SU-DHL-6 (cell line): ENCODE data around the gene ITPKB.

ENCODE experiments used
- H2AFZ ChIP-seq: fragments of 200-600 bp; sonication (generic); 2 replicates; pipeline ENCODE4 v1.6.1; 2014; ENCODE audit warnings: low read depth, mild to moderate bottlenecking, moderate library complexity, mixed read lengths, antibody characterized with exemption, low read length; ENCODE audit not compliant: severe bottlenecking
- H3F3A ChIP-seq: fragments of 200-600 bp; shearing (Covaris generic); 2 replicates; pipeline ENCODE4 v1.6.0; 2016; ENCODE audit warnings: antibody characterized with exemption, mild to moderate bottlenecking; ENCODE audit not compliant: insufficient read depth
- H3K27ac ChIP-seq: fragments of 200-600 bp; sonication (generic); 2 replicates; pipeline ENCODE4 v1.5.1; 2016; ENCODE audit warnings: low read depth, mild to moderate bottlenecking, low read length, moderate library complexity, mixed read lengths
- H3K27me3 ChIP-seq: fragments of 200-600 bp; sonication (generic), shearing (Covaris generic); 2 replicates; pipeline ENCODE4 v1.6.0; 2014; ENCODE audit warnings: mild to moderate bottlenecking, low read length
- H3K36me3 ChIP-seq: fragments of 200-600 bp; sonication (generic); 2 replicates; pipeline ENCODE4 v1.6.1; 2014; ENCODE audit warnings: mild to moderate bottlenecking, low read length, mixed read lengths
- H3K4me2 ChIP-seq: fragments of 300-600, 200-600 bp; shearing (Covaris generic), sonication (generic); 2 replicates; pipeline ENCODE4 v1.6.0; 2014; ENCODE audit warnings: low read length, low read depth, mild to moderate bottlenecking; ENCODE audit not compliant: poor library complexity, severe bottlenecking
- H3K4me3 ChIP-seq: fragments of 200-600 bp; sonication (generic); 2 replicates; pipeline ENCODE4 v1.5.1; 2014; ENCODE audit warnings: antibody characterized with exemption, low read length, mild to moderate bottlenecking, mixed read lengths; ENCODE audit not compliant: insufficient read depth, poor library complexity, severe bottlenecking
- H3K79me2 ChIP-seq: fragments of 200-600 bp; sonication (generic); 2 replicates; pipeline ENCODE4 v1.6.1; 2014; ENCODE audit warnings: mild to moderate bottlenecking, low read length, moderate library complexity; ENCODE audit not compliant: insufficient read depth
- H3K9ac ChIP-seq: fragments of 200-600 bp; sonication (generic); 2 replicates; pipeline ENCODE4 v1.7.0; 2014; ENCODE audit warnings: mild to moderate bottlenecking, low read length
- H3K9me2 ChIP-seq: fragments of 200-600 bp; sonication (generic); replicated peaks from 2 replicates; pipeline ENCODE4 v1.6.1; 2014; ENCODE audit warnings: low read length; ENCODE audit not compliant: insufficient read depth
- H3K9me3 ChIP-seq: fragments of 200-600 bp; sonication (generic); 2 replicates; pipeline ENCODE4 v1.6.1; 2014; ENCODE audit warnings: low read length, mixed read lengths; ENCODE audit not compliant: insufficient read depth
- H4K20me1 ChIP-seq: fragments of 200-600 bp; sonication (generic); 2 replicates; pipeline ENCODE4 v1.6.1; 2014; ENCODE audit warnings: low read depth, mild to moderate bottlenecking, antibody characterized with exemption, low read length, moderate library complexity, mixed read lengths
- CTCF ChIP-seq: fragments of 200-600 bp; sonication (generic); IDR thresholded peaks from one replicate; pipeline ENCODE4 v1.5.1; 2017; ENCODE audit warnings: antibody characterized with exemption, mild to moderate bottlenecking, low read length, moderate library complexity; ENCODE audit not compliant: insufficient read depth, poor library complexity, severe bottlenecking
- EZH2phosphoT487 ChIP-seq: fragments of 200-600 bp; sonication (generic), shearing (Covaris generic); conservative IDR thresholded peaks from 2 replicates; pipeline ENCODE4 v1.6.1; 2018; ENCODE audit warnings: mild to moderate bottlenecking, antibody characterized with exemption, low read length, moderate library complexity, mixed read lengths

The ITPKB gene

DNA sequence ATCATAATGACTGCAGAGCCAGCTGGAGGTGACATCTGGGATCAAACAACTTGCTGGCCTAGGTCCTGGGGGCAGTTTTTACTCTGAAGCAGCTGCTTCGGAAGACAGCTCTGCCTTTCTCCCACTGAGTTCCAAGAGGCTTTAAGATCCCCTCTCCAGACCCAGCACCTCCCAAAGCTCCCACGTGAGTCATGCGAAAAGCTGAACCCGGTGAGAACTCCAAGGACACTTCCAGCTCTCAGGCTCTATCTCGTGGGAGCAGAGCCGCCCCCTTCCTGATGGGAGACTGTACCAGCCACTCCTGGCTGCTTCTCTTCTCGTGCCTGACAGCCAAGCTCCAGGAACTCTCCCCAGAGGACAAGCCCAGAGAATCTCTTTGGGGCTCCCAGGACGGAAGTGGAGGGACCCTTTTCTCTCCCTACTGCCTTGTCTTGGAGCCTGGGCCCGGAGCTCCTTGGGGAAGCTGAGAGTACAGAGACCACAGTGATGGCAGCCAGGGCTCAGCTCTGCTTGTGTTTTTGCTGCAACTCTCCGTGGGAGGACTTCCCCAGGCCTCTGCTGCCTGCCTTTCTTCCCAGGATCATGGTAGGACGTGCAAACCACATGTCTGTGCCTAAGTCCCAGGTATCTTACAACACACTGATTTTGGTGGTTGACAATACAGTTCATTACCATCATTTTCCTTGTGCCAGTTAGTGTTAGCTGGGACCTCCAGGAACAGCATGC lies 149.9 kb downstream of the ITPKB start:
- Histone ChIP-seq H3K9me2 (no peaks in the 10 kb centered on the region), H3F3A (no peaks in the 10 kb centered on the region), H4K20me1 (no peaks in the 10 kb centered on the region), H3K9ac (no peak overlapping the region), H3K9me3 (no peaks in the 10 kb centered on the region), H3K4me3 (no peak overlapping the region), H3K4me2 (no peak overlapping the region), H3K27me3 (no peaks in the 10 kb centered on the region), H3K79me2 (no peaks in the 10 kb centered on the region), H3K36me3 (no peaks in the 10 kb centered on the region), H3K27ac (no peak overlapping the region), H2AFZ (no peak overlapping the region)
- no peak for TF ChIP-seq CTCF
- no peak for TF ChIP-seq EZH2phosphoT487

DNA sequence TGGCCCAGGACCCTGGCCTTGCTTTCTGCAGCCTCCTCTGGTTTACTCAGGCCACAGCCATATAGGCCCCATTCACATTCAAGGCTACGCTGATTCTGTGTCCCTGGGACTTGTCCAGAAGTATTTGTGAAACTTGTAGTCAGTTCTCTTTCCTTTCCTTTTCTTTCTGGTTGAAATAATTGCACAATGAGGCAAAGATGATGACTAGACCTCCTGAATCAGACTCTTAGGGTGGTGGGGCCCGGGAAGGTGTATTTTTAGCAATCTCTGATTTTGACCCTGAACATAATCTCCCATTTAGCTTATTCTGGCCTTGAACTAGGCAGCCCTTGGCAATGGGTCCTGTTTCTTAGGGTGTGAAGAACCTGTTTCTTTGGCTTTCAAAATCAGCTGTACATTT lies 150.6 kb downstream of the ITPKB start:
- H2AFZ ChIP-seq = no peak overlapping the region
- TF ChIP-seq CTCF (no peak), EZH2phosphoT487 (no peak)
- H3K36me3 ChIP-seq = no peaks in the 10 kb centered on the region
- H3K79me2 ChIP-seq = no peaks in the 10 kb centered on the region
- H3K9ac ChIP-seq = no peak overlapping the region
- no peaks in the 10 kb centered on the region for H3F3A ChIP-seq
- no peaks in the 10 kb centered on the region for H3K9me2 ChIP-seq
- H3K27me3 ChIP-seq = no peaks in the 10 kb centered on the region
- H3K4me2 ChIP-seq = no peak overlapping the region
- no peaks in the 10 kb centered on the region for H3K9me3 ChIP-seq
- no peaks in the 10 kb centered on the region for H4K20me1 ChIP-seq
- H3K4me3 ChIP-seq = no peak overlapping the region
- H3K27ac ChIP-seq = no peak overlapping the region

GRCh38 chr1:226586650-226587422 lies 152.2 kb downstream of the ITPKB start:
- no peak overlapping the region for H3K9ac ChIP-seq
- H3K27ac ChIP-seq = no peak overlapping the region
- TF ChIP-seq EZH2phosphoT487 (no peak), CTCF (no peak)
- H3K36me3 ChIP-seq = no peaks in the 10 kb centered on the region
- H2AFZ ChIP-seq = no peak overlapping the region
- H3K4me2 ChIP-seq = no peak overlapping the region
- no peak overlapping the region for H3K4me3 ChIP-seq
- H3F3A ChIP-seq = no peaks in the 10 kb centered on the region
- no peaks in the 10 kb centered on the region for H3K9me2 ChIP-seq
- no peaks in the 10 kb centered on the region for H3K9me3 ChIP-seq
- no peaks in the 10 kb centered on the region for H4K20me1 ChIP-seq
- no peaks in the 10 kb centered on the region for H3K27me3 ChIP-seq
- no peaks in the 10 kb centered on the region for H3K79me2 ChIP-seq
